Hepatocyte (in vitro differentiated cells): Measurements from ENCODE around the gene VWA2. TPM values are rescaled to one million over a fixed set of nuclear protein-coding genes. Genes with fewer than 3 reads are reported as not detected.

Source experiments
- DNase-seq: peaks from one replicate; pipeline ENCODE4 v3.0.0-alpha.2; 2016; ENCODE audit warnings: low spot score
- H2AFZ ChIP-seq: fragments of 200-600 bp; sonication (generic); 2 replicates; pipeline ENCODE4 v1.6.0; 2016; ENCODE audit warnings: antibody characterized with exemption, mild to moderate bottlenecking
- H3K27ac ChIP-seq: fragments of 200-600 bp; sonication (generic); 2 replicates; pipeline ENCODE4 v1.5.1; 2016; ENCODE audit warnings: mild to moderate bottlenecking
- H3K27me3 ChIP-seq: fragments of 200-600 bp; sonication (generic); 2 replicates; pipeline ENCODE4 v1.6.1; 2016
- H3K36me3 ChIP-seq: fragments of 200-600 bp; sonication (generic); replicated peaks from 2 replicates; pipeline ENCODE4 v1.5.1; 2016; ENCODE audit warnings: low read depth; ENCODE audit not compliant: insufficient read depth
- H3K4me1 ChIP-seq: fragments of 200-600 bp; sonication (generic); 2 replicates; pipeline ENCODE4 v1.5.1; 2016; ENCODE audit warnings: mild to moderate bottlenecking, moderate library complexity; ENCODE audit not compliant: insufficient read depth
- H3K4me2 ChIP-seq: fragments of 200-600 bp; sonication (generic); 2 replicates; pipeline ENCODE4 v1.6.0; 2016
- H3K4me3 ChIP-seq: fragments of 200-600 bp; sonication (generic); 2 replicates; pipeline ENCODE4 v1.5.1; 2016; ENCODE audit warnings: mild to moderate bottlenecking
- H3K79me2 ChIP-seq: fragments of 200-600 bp; sonication (generic); 2 replicates; pipeline ENCODE4 v1.6.0; 2017; ENCODE audit warnings: mild to moderate bottlenecking
- H3K9me2 ChIP-seq: fragments of 200-600 bp; sonication (generic); replicated peaks from 2 replicates; pipeline ENCODE4 v1.6.0; 2017; ENCODE audit warnings: mild to moderate bottlenecking; ENCODE audit not compliant: insufficient read depth
- H3K9me3 ChIP-seq: fragments of 200-600 bp; sonication (generic); 2 replicates; pipeline ENCODE4 v1.5.1; 2016; ENCODE audit warnings: low read depth, mild to moderate bottlenecking
- H4K20me1 ChIP-seq: fragments of 200-600 bp; sonication (generic); 2 replicates; pipeline ENCODE4 v1.6.0; 2016; ENCODE audit warnings: mild to moderate bottlenecking; ENCODE audit not compliant: insufficient read depth, poor library complexity, severe bottlenecking
- EZH2 ChIP-seq: fragments of 200-600 bp; sonication (generic); IDR thresholded peaks from 2 replicates; pipeline ENCODE4 v1.6.1; 2016; ENCODE audit warnings: antibody characterized with exemption, mild to moderate bottlenecking, borderline replicate concordance
- EZH2phosphoT487 ChIP-seq: fragments of 200-600 bp; sonication (generic); IDR thresholded peaks from one replicate; pipeline ENCODE4 v1.6.1; 2018; ENCODE audit warnings: antibody characterized with exemption, mild to moderate bottlenecking, low read depth, moderate library complexity; ENCODE audit not compliant: unreplicated experiment, severe bottlenecking
- WGBS: methylation state at CpG from one replicate; pipeline ENCODE4 v1.1.6; 2016; ENCODE audit warnings: low lambda C conversion rate; ENCODE audit errors: missing lambda C conversion rate; 5-methylcytosine and 5-hydroxymethylcytosine counted together
- polyA plus RNA-seq: library from polyadenylated mRNA; unstranded; fragments of >200 nt; fragmentation: Nextera tagmentation; extraction: Ambion mirVana; gene quantifications from 2 replicates; pipeline ENCODE4 v1.2.1, GENCODE V29; 2016
- total RNA-seq: library from RNA; depleted of rRNA; stranded (reverse); fragments of >200 nt; gene quantifications from 2 replicates; pipeline ENCODE4 v1.2.3, GENCODE V29; 2014
- TF ChIP-seq, protein P1 (sequence below): fragments of 200-600 bp; sonication (generic); IDR thresholded peaks from 2 replicates; pipeline ENCODE4 v1.5.1; 2016; ENCODE audit warnings: antibody characterized with exemption, mild to moderate bottlenecking; ENCODE audit not compliant: poor library complexity

VWA2 gene
- total and polyA plus RNA-seq, 2 experiments from 2014 or later, result 6.3 to 12.3 TPM

DNA sequence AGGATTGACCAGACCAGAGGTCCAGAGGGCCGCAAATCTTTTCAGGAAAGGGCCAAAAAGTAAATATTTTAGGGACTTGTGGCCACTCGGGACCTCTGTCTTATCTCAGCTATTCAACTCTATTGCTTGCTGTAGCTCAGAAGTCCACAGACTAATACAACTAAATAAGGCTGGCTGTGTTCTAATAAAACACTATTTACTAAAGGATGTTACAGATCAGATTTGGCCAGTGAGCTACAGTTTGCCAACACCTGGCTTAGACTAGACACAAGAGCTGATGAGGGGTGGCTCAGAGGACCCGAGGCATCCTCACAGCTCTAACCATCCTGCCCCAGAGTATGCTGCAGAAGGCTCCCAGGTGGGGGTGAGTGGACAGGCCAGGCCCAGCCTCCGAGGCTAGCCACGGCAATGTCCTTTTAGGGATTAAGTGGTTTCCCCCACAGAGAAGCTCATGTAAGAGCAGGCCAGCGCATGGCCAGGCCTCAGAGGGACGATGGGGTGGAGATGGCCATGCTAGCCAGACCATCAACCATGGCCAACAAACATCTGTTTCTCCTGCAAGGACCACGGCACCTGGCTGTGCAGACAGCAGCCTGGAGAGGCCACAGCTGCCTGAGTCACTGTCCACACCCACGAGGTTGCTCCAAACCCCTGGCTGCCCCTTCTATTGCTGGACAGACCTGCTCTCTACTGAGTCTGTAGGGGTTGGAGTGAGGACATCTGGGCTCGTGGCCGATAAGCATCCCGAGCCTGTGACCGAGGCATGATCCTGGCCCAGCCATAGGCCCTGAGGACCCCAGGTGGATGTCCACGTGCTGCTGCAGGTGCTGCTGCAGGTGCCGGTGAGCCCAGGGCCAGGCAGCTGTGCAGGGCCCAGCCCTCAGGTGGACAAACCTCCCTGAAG is 88.7 kb downstream of the VWA2 start:
- H2AFZ ChIP-seq, result no peak overlapping the region
- no peaks in the 10 kb centered on the region for H3K9me3 ChIP-seq
- WGBS, result 86% methylated on average over 15 of the region's 15 CpGs
- H3K79me2 ChIP-seq, result no peaks in the 10 kb centered on the region
- TF ChIP-seq EZH2 (no peak), EZH2phosphoT487 (no peak)
- TF ChIP-seq, protein P1, sequence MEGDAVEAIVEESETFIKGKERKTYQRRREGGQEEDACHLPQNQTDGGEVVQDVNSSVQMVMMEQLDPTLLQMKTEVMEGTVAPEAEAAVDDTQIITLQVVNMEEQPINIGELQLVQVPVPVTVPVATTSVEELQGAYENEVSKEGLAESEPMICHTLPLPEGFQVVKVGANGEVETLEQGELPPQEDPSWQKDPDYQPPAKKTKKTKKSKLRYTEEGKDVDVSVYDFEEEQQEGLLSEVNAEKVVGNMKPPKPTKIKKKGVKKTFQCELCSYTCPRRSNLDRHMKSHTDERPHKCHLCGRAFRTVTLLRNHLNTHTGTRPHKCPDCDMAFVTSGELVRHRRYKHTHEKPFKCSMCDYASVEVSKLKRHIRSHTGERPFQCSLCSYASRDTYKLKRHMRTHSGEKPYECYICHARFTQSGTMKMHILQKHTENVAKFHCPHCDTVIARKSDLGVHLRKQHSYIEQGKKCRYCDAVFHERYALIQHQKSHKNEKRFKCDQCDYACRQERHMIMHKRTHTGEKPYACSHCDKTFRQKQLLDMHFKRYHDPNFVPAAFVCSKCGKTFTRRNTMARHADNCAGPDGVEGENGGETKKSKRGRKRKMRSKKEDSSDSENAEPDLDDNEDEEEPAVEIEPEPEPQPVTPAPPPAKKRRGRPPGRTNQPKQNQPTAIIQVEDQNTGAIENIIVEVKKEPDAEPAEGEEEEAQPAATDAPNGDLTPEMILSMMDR, result no peak
- H4K20me1 ChIP-seq, result no peaks in the 10 kb centered on the region
- no peak for DNase-seq
- H3K27me3 ChIP-seq, result no peaks in the 10 kb centered on the region
- no peaks in the 10 kb centered on the region for H3K36me3 ChIP-seq
- no peak overlapping the region for H3K4me2 ChIP-seq
- no peaks in the 10 kb centered on the region for H3K9me2 ChIP-seq
- H3K4me3 ChIP-seq, result no peak overlapping the region
- peaks cover 12% of the 10 kb centered on the region for H3K4me1 ChIP-seq
- no peak overlapping the region for H3K27ac ChIP-seq

DNA sequence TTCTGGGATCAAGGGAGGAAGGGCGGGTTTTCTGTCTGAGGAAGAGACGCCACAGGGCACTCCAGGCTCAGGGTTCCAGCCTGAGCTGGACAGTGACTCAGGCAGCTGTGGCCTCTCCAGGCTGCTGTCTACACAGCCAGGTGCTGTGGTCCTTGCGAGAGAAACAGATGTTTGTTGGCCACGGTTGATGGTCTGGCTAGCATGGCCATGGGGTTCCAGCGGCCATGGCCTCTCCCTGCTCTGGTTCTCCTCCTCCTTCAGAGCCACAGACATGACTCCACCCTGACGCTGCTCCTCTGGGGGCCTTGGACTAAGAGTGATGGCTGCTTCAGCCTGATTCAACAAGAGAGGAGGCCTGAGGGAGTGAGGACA is 89.4 kb downstream of the VWA2 start:
- H3K4me1 ChIP-seq, result peaks cover 6% of the 10 kb centered on the region
- H3K4me3 ChIP-seq, result no peak overlapping the region
- no peak for DNase-seq
- no peaks in the 10 kb centered on the region for H3K9me2 ChIP-seq
- no peak for TF ChIP-seq EZH2
- no peak overlapping the region for H3K4me2 ChIP-seq
- no peaks in the 10 kb centered on the region for H4K20me1 ChIP-seq
- WGBS, result 97% methylated on average over 6 of the region's 6 CpGs
- H3K27ac ChIP-seq, result no peak overlapping the region
- no peak overlapping the region for H2AFZ ChIP-seq
- no peaks in the 10 kb centered on the region for H3K36me3 ChIP-seq
- H3K27me3 ChIP-seq, result no peaks in the 10 kb centered on the region
- H3K79me2 ChIP-seq, result no peaks in the 10 kb centered on the region
- no peaks in the 10 kb centered on the region for H3K9me3 ChIP-seq

DNA sequence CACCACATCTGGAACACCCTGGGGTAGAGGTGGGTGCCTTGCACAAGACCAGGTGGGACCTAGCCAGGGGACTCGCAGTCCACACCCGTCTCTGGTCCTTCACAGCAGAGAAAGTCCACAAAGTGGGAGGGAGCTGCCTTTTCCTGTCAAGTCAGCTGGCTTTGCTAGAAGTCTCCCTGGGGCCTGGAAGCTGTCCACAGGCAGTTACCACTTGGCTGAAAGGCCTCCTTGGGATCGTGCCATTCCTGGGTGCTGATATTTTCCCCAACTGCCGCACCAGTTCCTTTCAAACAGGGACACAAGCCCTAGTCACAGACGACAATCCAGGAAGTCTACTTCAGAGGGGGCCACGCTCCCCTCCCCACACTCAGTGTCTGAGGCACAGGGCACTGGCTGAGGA is 89.8 kb downstream of the VWA2 start:
- H3K27ac ChIP-seq, result no peak overlapping the region
- no peak overlapping the region for H2AFZ ChIP-seq
- H3K27me3 ChIP-seq, result no peaks in the 10 kb centered on the region
- no peak overlapping the region for H3K4me2 ChIP-seq
- H4K20me1 ChIP-seq, result no peaks in the 10 kb centered on the region
- no peak for TF ChIP-seq EZH2
- TF ChIP-seq, protein P1, result no peak
- no peak for TF ChIP-seq EZH2phosphoT487
- no peaks in the 10 kb centered on the region for H3K9me3 ChIP-seq
- DNase-seq, result no peak
- H3K4me1 ChIP-seq, result peaks cover 6% of the 10 kb centered on the region
- H3K79me2 ChIP-seq, result no peaks in the 10 kb centered on the region
- WGBS, result 79% methylated on average over 6 of the region's 6 CpGs
- no peak overlapping the region for H3K4me3 ChIP-seq
- H3K36me3 ChIP-seq, result no peaks in the 10 kb centered on the region
- H3K9me2 ChIP-seq, result no peaks in the 10 kb centered on the region

DNA sequence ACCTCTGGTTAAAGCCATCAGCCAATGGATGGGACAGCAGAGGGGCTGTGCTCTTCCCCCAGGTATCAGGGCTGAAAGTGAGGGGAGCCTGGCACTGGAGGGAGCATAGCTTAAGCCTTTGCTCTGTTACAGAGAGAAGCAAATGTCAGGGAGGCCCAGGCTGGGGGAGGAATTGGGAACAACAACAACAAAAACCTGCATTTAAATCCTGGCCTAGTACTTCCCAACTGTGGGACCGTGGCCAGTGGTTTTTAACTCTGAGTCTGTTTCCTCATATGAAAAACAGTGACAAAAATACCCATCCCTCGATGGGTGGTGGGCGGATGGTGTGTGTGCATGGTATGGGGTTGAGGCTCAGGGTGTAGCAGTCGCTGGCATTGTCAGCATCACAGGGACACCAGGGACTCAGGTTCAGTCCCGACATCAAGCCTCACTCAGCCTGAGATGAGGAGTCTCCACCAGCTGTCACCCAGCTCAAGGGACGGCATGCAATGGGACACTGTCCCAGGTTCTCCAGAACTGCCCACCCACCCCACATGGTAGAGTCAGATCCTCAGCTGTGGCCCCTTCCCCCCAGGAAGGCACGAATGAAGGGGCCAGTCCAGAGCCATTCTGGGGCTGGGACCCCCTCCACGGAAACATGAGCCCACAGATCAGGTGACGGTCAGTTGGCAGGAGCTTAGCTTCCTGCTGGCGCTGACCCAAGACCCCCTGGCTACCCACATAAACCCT is 90.7 kb downstream of the VWA2 start:
- Histone ChIP-seq H3K27ac (no peak overlapping the region), H3K9me3 (no peaks in the 10 kb centered on the region), H3K4me2 (no peak overlapping the region), H2AFZ (no peak overlapping the region), H3K27me3 (no peaks in the 10 kb centered on the region), H3K4me3 (no peak overlapping the region), H3K36me3 (no peaks in the 10 kb centered on the region), H3K4me1 (peaks cover 6% of the 10 kb centered on the region), H3K79me2 (no peaks in the 10 kb centered on the region), H4K20me1 (no peaks in the 10 kb centered on the region), H3K9me2 (no peaks in the 10 kb centered on the region)
- no peak for DNase-seq
- 89% methylated on average over 10 of the region's 10 CpGs for WGBS
- TF ChIP-seq, protein P1, result no peak
- no peak for TF ChIP-seq EZH2phosphoT487
- no peak for TF ChIP-seq EZH2
